ENCODE data around the gene ASXL3. TPM values are rescaled to one million over a fixed set of nuclear protein-coding genes. Genes with fewer than 3 reads are reported as not detected.

Gene ASXL3
- 0.68 TPM for polyA plus RNA-seq (2013, experiment 1 of 2)
- polyA plus RNA-seq (2013, experiment 2 of 2) = 0.63 TPM

DNA sequence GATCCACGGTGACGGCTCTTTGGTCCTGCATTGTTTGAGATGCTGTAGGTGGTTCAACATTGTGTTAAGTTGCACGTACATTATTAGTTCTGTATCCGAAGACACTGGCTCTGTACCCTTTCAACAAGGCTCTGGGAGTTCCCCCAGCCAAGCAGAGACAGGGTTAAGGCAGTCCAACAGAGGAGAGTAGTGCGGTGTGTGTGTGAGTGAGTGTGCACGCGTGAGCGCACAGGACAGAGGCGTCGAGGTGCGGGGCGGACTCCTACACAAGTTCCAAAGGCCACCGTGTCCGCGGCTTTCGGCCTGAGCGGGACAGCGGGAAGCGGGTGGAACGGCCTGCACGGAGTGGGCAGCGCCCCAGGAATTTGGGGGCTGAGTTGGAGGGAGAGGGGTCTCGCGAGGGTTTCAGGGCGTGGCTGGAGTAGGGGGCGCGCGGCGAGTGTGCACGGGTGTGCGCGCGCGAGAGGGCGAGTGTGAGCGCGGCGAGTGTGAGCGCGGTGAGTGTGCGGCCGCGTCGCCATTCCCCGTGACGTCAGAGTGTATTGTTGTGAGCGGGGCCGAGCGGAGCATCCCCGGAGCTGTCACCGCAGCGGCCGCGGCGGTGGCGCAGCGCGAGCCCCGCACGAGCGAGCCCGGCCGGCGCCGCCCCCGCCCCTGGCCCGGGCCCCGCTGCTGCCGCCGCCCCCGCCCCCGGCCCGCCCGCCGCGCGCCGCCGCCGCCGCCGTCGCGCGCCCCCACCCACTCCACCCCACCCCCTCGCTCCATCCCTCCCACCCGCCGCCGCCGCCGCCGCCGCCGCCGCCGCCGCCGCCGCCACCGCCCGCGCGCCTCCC is at the start of gene ASXL3:
Gene ASXL3 (plus strand): TSS at position 535 of the 833 bp plus-strand sequence. CDS start 413 bp downstream, outside the sequence.
- H2BK5ac ChIP-seq (ENCODE audit: low read depth, low read length, poor library complexity, severe bottlenecking) = no peak within 1 kb of the TSS
- H3K4me2 ChIP-seq (ENCODE audit: low read length, poor library complexity, severe bottlenecking) = peak within 1 kb of the TSS; percentile 100
- peak within 1 kb of the TSS; percentile 79 for H2BK120ac ChIP-seq (ENCODE audit: low read depth, low read length)
- peak within 1 kb of the TSS; percentile 78 for H3K9ac ChIP-seq (ENCODE audit: low read length)
- H3K79me1 ChIP-seq (replicated peaks; ENCODE audit: low read length, poor library complexity, severe bottlenecking) = peaks cover 1% of the 10 kb centered on the region
- peak within 1 kb of the TSS; percentile 96 for H2AFZ ChIP-seq (ENCODE audit: low read depth, low read length)
- H3K9me3 ChIP-seq (ENCODE audit: control insufficient read depth, low read length) = no peaks in the 10 kb centered on the region
- H3K4me1 ChIP-seq (ENCODE audit: control insufficient read depth, insufficient read depth, low read depth, low read length) = peaks cover 5% of the 10 kb centered on the region
- peak within 1 kb of the TSS; percentile 90 to 92 for H3K18ac ChIP-seq (ENCODE audit: low read depth in 1 of 2, low read length in 2 of 2)
- peak within 1 kb of the TSS; percentile 96 for H4K91ac ChIP-seq (ENCODE audit: low read length)
- H3K27ac ChIP-seq (ENCODE audit: low read length, poor library complexity, severe bottlenecking) = peak within 1 kb of the TSS; percentile 28
- H3K36me3 ChIP-seq (ENCODE audit: control insufficient read depth in 1 of 2, insufficient read depth in 2 of 2, low read depth in 1 of 2, low read length in 2 of 2) = no peaks in the 10 kb centered on the region
- peak within 1 kb of the TSS; percentile 89 to 96 for H3K4me3 ChIP-seq (ENCODE audit: insufficient read depth in 1 of 2, low read depth in 1 of 2, low read length in 2 of 2)
- peak within 1 kb of the TSS; percentile 41 to 97 for H3K14ac ChIP-seq (ENCODE audit: low read length in 2 of 2)
- H3K23ac ChIP-seq (ENCODE audit: low read length in 2 of 2) = peak within 1 kb of the TSS in 1 of 2 experiments; percentile 83
- H3K4ac ChIP-seq (ENCODE audit: low read depth in 1 of 2, low read length in 2 of 2) = peak within 1 kb of the TSS; percentile 84 to 97
- peak within 1 kb of the TSS; percentile 97 for H4K8ac ChIP-seq (ENCODE audit: low read length)
- under 1% methylated on average over 16 of the region's 103 CpGs for WGBS
- DNase-seq = peak; percentile 52
- H2BK12ac ChIP-seq (ENCODE audit: low read length in 2 of 2) = peak within 1 kb of the TSS in 1 of 2 experiments; percentile 72
- peaks cover 0 to 28% of the 10 kb centered on the region in 2 experiments for H3K27me3 ChIP-seq (ENCODE audit: control insufficient read depth in 1 of 2, insufficient read depth in 1 of 2, low read length in 2 of 2)
- H2AK5ac ChIP-seq (ENCODE audit: low read length, severe bottlenecking) = no peak within 1 kb of the TSS
- H2BK15ac ChIP-seq (ENCODE audit: low read depth, poor library complexity, severe bottlenecking) = peak within 1 kb of the TSS; percentile 96

DNA sequence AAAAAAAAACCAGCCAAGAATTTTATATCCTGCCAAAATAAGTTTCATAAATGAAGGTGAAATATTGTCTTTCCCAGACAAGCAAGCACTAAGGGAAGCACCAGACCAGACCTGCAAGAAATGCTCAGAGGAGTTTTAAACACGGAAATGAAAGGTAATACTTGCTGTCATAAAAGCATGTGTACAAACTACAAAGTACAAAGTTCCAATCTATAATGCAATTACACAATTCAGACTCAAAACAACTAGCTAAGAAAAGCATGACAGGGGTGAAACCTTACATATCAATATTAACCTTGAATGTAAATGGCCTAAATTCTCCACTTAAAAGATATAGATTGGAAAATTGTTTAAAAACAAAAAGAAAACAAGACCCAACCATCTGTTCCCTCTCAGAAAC is 45.0 kb upstream of the ASXL3 start:
- H3K4me1 ChIP-seq (ENCODE audit: control insufficient read depth, insufficient read depth, low read depth, low read length) = no peaks in the 10 kb centered on the region
- H2BK12ac ChIP-seq (ENCODE audit: low read length in 2 of 2) = no peak overlapping the region
- no peak overlapping the region for H3K4me2 ChIP-seq (ENCODE audit: low read length, poor library complexity, severe bottlenecking)

DNA sequence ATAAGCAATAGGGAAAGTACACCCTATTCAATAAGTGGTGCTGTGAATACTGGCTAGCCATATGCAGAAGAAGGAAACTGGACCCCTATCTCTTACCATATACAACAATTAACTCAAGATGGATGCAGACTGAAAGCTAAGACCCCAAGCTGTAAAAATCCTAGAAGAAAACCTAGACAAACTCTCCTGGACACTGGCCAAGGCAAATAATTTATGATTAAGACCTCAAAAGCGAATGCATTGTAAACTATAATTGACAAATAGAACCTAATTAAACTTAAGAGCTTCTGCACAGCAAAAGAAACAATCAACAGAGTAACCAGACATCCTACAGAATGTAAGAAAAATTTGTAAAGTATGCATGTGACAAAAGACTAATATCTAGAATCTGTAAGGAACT is 41.1 kb upstream of the ASXL3 start:
- H3K79me1 ChIP-seq (replicated peaks; ENCODE audit: low read length, poor library complexity, severe bottlenecking) = no peaks in the 10 kb centered on the region
- H2BK15ac ChIP-seq (ENCODE audit: low read depth, poor library complexity, severe bottlenecking) = no peak overlapping the region
- no peak overlapping the region for H3K18ac ChIP-seq (ENCODE audit: low read depth in 1 of 2, low read length in 2 of 2)
- WGBS = no CpG with 5 or more reads among the region's 1 CpG
- H3K14ac ChIP-seq (ENCODE audit: low read length in 2 of 2) = no peak overlapping the region
- no peak overlapping the region for H3K4me3 ChIP-seq (ENCODE audit: insufficient read depth in 1 of 2, low read depth in 1 of 2, low read length in 2 of 2)
- no peak overlapping the region for H2AK5ac ChIP-seq (ENCODE audit: low read length, severe bottlenecking)
- H4K91ac ChIP-seq (ENCODE audit: low read length) = no peak overlapping the region
- no peaks in the 10 kb centered on the region for H3K27me3 ChIP-seq (ENCODE audit: control insufficient read depth in 1 of 2, insufficient read depth in 1 of 2, low read length in 2 of 2)
- no peak overlapping the region for H3K4ac ChIP-seq (ENCODE audit: low read depth in 1 of 2, low read length in 2 of 2)
- no peaks in the 10 kb centered on the region for H3K36me3 ChIP-seq (ENCODE audit: control insufficient read depth in 1 of 2, insufficient read depth in 2 of 2, low read depth in 1 of 2, low read length in 2 of 2)
- H2BK12ac ChIP-seq (ENCODE audit: low read length in 2 of 2) = no peak overlapping the region
- DNase-seq = no peak
- no peaks in the 10 kb centered on the region for H3K4me1 ChIP-seq (ENCODE audit: control insufficient read depth, insufficient read depth, low read depth, low read length)
- H3K27ac ChIP-seq (ENCODE audit: low read length, poor library complexity, severe bottlenecking) = no peak overlapping the region
- no peak overlapping the region for H3K4me2 ChIP-seq (ENCODE audit: low read length, poor library complexity, severe bottlenecking)
- H2AFZ ChIP-seq (ENCODE audit: low read depth, low read length) = no peak overlapping the region
- no peaks in the 10 kb centered on the region for H3K9me3 ChIP-seq (ENCODE audit: control insufficient read depth, low read length)
- no peak overlapping the region for H2BK5ac ChIP-seq (ENCODE audit: low read depth, low read length, poor library complexity, severe bottlenecking)
- H4K8ac ChIP-seq (ENCODE audit: low read length) = no peak overlapping the region
- H2BK120ac ChIP-seq (ENCODE audit: low read depth, low read length) = no peak overlapping the region
- H3K23ac ChIP-seq (ENCODE audit: low read length in 2 of 2) = no peak overlapping the region
- H3K9ac ChIP-seq (ENCODE audit: low read length) = no peak overlapping the region

More for the DNA sequence above, 45.0 kb upstream of the ASXL3 start:
- no peak overlapping the region for H2AK5ac ChIP-seq (ENCODE audit: low read length, severe bottlenecking)
- no peak overlapping the region for H3K18ac ChIP-seq (ENCODE audit: low read depth in 1 of 2, low read length in 2 of 2)
- no peaks in the 10 kb centered on the region for H3K27me3 ChIP-seq (ENCODE audit: control insufficient read depth in 1 of 2, insufficient read depth in 1 of 2, low read length in 2 of 2)
- H3K4me3 ChIP-seq (ENCODE audit: insufficient read depth in 1 of 2, low read depth in 1 of 2, low read length in 2 of 2) = no peak overlapping the region
- DNase-seq = no peak
- no peak overlapping the region for H2BK15ac ChIP-seq (ENCODE audit: low read depth, poor library complexity, severe bottlenecking)
- H2AFZ ChIP-seq (ENCODE audit: low read depth, low read length) = no peak overlapping the region
- H3K4ac ChIP-seq (ENCODE audit: low read depth in 1 of 2, low read length in 2 of 2) = no peak overlapping the region
- H4K91ac ChIP-seq (ENCODE audit: low read length) = no peak overlapping the region
- H3K9ac ChIP-seq (ENCODE audit: low read length) = no peak overlapping the region
- no peaks in the 10 kb centered on the region for H3K9me3 ChIP-seq (ENCODE audit: control insufficient read depth, low read length)
- H4K8ac ChIP-seq (ENCODE audit: low read length) = no peak overlapping the region
- no peaks in the 10 kb centered on the region for H3K79me1 ChIP-seq (replicated peaks; ENCODE audit: low read length, poor library complexity, severe bottlenecking)
- H3K23ac ChIP-seq (ENCODE audit: low read length in 2 of 2) = no peak overlapping the region
- no peak overlapping the region for H2BK120ac ChIP-seq (ENCODE audit: low read depth, low read length)
- H3K36me3 ChIP-seq (ENCODE audit: control insufficient read depth in 1 of 2, insufficient read depth in 2 of 2, low read depth in 1 of 2, low read length in 2 of 2) = no peaks in the 10 kb centered on the region
- no peak overlapping the region for H3K14ac ChIP-seq (ENCODE audit: low read length in 2 of 2)
- WGBS = no CpG with 5 or more reads among the region's 1 CpG
- no peak overlapping the region for H3K27ac ChIP-seq (ENCODE audit: low read length, poor library complexity, severe bottlenecking)
- no peak overlapping the region for H2BK5ac ChIP-seq (ENCODE audit: low read depth, low read length, poor library complexity, severe bottlenecking)

DNA sequence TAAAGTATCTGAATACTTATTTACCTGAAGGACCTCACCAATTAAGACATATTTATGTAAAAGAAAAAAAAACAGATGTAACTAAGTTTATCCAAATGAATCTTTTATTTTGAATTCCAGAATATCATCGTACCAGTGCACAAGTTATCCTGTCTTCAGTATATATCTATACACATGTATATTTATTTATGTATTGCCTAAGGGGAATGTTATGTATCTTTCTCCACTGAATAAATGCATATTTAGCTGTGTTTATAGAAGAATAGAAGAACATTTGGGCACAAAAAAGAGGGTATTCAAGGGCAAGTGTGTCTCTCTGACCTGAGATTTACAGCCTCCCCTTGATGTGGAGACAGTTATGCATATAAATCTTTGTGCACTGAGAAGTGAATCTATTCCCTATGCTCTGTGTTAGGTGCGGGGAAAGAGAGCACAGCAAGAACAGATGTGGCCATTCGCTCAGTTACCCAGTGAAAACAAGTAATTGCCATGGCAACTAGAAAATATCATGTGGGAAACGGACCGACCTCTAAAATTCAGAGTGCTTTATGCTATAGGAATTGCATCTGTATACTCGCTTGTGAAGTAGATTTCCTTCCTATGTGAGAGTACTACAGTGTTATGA is 39.5 kb upstream of the ASXL3 start:
- Histone ChIP-seq H4K91ac (ENCODE audit: low read length) (no peak overlapping the region), H4K8ac (ENCODE audit: low read length) (no peak overlapping the region), H3K4me3 (ENCODE audit: insufficient read depth in 1 of 2, low read depth in 1 of 2, low read length in 2 of 2) (no peak overlapping the region), H3K14ac (ENCODE audit: low read length in 2 of 2) (no peak overlapping the region), H3K4me1 (ENCODE audit: control insufficient read depth, insufficient read depth, low read depth, low read length) (no peaks in the 10 kb centered on the region), H3K36me3 (ENCODE audit: control insufficient read depth in 1 of 2, insufficient read depth in 2 of 2, low read depth in 1 of 2, low read length in 2 of 2) (no peaks in the 10 kb centered on the region), H3K9me3 (ENCODE audit: control insufficient read depth, low read length) (no peaks in the 10 kb centered on the region), H2AK5ac (ENCODE audit: low read length, severe bottlenecking) (no peak overlapping the region), H3K23ac (ENCODE audit: low read length in 2 of 2) (no peak overlapping the region), H3K9ac (ENCODE audit: low read length) (no peak overlapping the region), H2AFZ (ENCODE audit: low read depth, low read length) (no peak overlapping the region), H3K79me1 (replicated peaks; ENCODE audit: low read length, poor library complexity, severe bottlenecking) (no peaks in the 10 kb centered on the region), H2BK15ac (ENCODE audit: low read depth, poor library complexity, severe bottlenecking) (no peak overlapping the region), H3K18ac (ENCODE audit: low read depth in 1 of 2, low read length in 2 of 2) (no peak overlapping the region), H3K27ac (ENCODE audit: low read length, poor library complexity, severe bottlenecking) (no peak overlapping the region), H3K4me2 (ENCODE audit: low read length, poor library complexity, severe bottlenecking) (no peak overlapping the region), H3K27me3 (ENCODE audit: control insufficient read depth in 1 of 2, insufficient read depth in 1 of 2, low read length in 2 of 2) (no peaks in the 10 kb centered on the region), H2BK12ac (ENCODE audit: low read length in 2 of 2) (no peak overlapping the region), H2BK5ac (ENCODE audit: low read depth, low read length, poor library complexity, severe bottlenecking) (no peak overlapping the region), H2BK120ac (ENCODE audit: low read depth, low read length) (no peak overlapping the region), H3K4ac (ENCODE audit: low read depth in 1 of 2, low read length in 2 of 2) (no peak overlapping the region)
- DNase-seq = no peak
- WGBS = 93% methylated on average over 4 of the region's 6 CpGs

Measured in mesenchymal stem cell (in vitro differentiated cells and primary cell).